Suprapubic skin (tissue), 4 donors: ENCODE data around the gene PTF1A. TPM values are rescaled to one million over a fixed set of nuclear protein-coding genes. Genes with fewer than 3 reads are reported as not detected.
A peak's percentile ranks its signal among the peaks of the same experiment; 100 is the strongest.

ENCODE experiments used
- DNase-seq, 2 donors: peaks; one replicate each; pipeline ENCODE4 v3.0.0-alpha.2; 2019; ENCODE audit warnings: low spot score in 2 of 2
- H3K27ac ChIP-seq: fragments of 200-600 bp; sonication (generic); one replicate; pipeline ENCODE4 v1.5.1; 2019
- H3K27me3 ChIP-seq: fragments of 200-600 bp; sonication (generic); one replicate; pipeline ENCODE4 v1.5.1; 2019
- H3K36me3 ChIP-seq: fragments of 200-600 bp; sonication (generic); one replicate; pipeline ENCODE4 v1.5.1; 2019
- H3K4me1 ChIP-seq: fragments of 200-600 bp; sonication (generic); one replicate; pipeline ENCODE4 v1.5.1; 2019
- H3K4me3 ChIP-seq: fragments of 200-600 bp; sonication (generic); one replicate; pipeline ENCODE4 v1.5.1; 2019; ENCODE audit warnings: mild to moderate bottlenecking
- H3K9me3 ChIP-seq: fragments of 200-600 bp; sonication (generic); one replicate; pipeline ENCODE4 v1.5.1; 2019
- CTCF ChIP-seq, 2 donors: fragments of 200-600 bp in 1 of 2; fragments of 450-650 bp in 1 of 2; sonication (generic) in 1 of 2; IDR thresholded peaks; one replicate each; pipeline ENCODE4 v1.5.1; 2016 to 2019; ENCODE audit warnings: antibody characterized with exemption in 2 of 2, mild to moderate bottlenecking in 1 of 2, moderate library complexity in 1 of 2
- EP300 ChIP-seq: sonication (generic); formaldehyde crosslinking; IDR thresholded peaks from one replicate; pipeline ENCODE4 v1.6.1; 2017; ENCODE audit warnings: antibody characterized with exemption
- POLR2A ChIP-seq, 2 donors: fragments of 450-650 bp; IDR thresholded peaks; one replicate each; pipeline ENCODE4 v1.6.1; 2017; ENCODE audit warnings: antibody characterized with exemption in 2 of 2, mild to moderate bottlenecking in 2 of 2, moderate library complexity in 2 of 2
- POLR2AphosphoS5 ChIP-seq, 3 donors: sonication (generic); formaldehyde crosslinking; IDR thresholded peaks; one replicate each; pipeline ENCODE4 v1.6.1; 2017; ENCODE audit warnings: antibody characterized with exemption in 3 of 3
- WGBS: methylation state at CpG from one replicate; pipeline ENCODE4 v1.1.5; 2018; 5-methylcytosine and 5-hydroxymethylcytosine counted together
- total RNA-seq, 4 donors: library from RNA; depleted of rRNA; stranded (reverse); fragments of >200 nt; gene quantifications; one replicate each; pipeline ENCODE4 v1.1.0, GENCODE V29; 2016

Gene PTF1A
- total RNA-seq, 4 donors from 2014 or later = not detected

GRCh38 chr10:23186697-23187096 is 5.4 kb upstream of the PTF1A start:
- H3K4me1 ChIP-seq = peaks cover 3% of the 10 kb centered on the region
- no peaks in the 10 kb centered on the region for H3K36me3 ChIP-seq
- 35% methylated on average over 5 of the region's 5 CpGs for WGBS
- no peak for TF ChIP-seq EP300
- TF ChIP-seq CTCF (IDR thresholded peaks at IDR 0.05) = no peak
- no peak for TF ChIP-seq POLR2A (IDR thresholded peaks at IDR 0.05)
- no peak for TF ChIP-seq POLR2AphosphoS5 (IDR thresholded peaks at IDR 0.05)
- DNase-seq = no peak
- H3K4me3 ChIP-seq = no peak overlapping the region
- peaks cover 85% of the 10 kb centered on the region for H3K27me3 ChIP-seq
- no peak overlapping the region for H3K27ac ChIP-seq
- no peaks in the 10 kb centered on the region for H3K9me3 ChIP-seq

GRCh38 chr10:23187155-23187554 is 5.0 kb upstream of the PTF1A start:
- TF ChIP-seq POLR2A (IDR thresholded peaks at IDR 0.05) (no peak), POLR2AphosphoS5 (IDR thresholded peaks at IDR 0.05) (no peak), EP300 (no peak), CTCF (IDR thresholded peaks at IDR 0.05) (no peak)
- Histone ChIP-seq H3K4me3 (no peak overlapping the region), H3K36me3 (no peaks in the 10 kb centered on the region), H3K9me3 (no peaks in the 10 kb centered on the region), H3K4me1 (peaks cover 8% of the 10 kb centered on the region), H3K27ac (no peak overlapping the region), H3K27me3 (peaks cover 89% of the 10 kb centered on the region)
- WGBS = 75% methylated on average over 1 of the region's 1 CpG
- DNase-seq = no peak

GRCh38 chr10:23189024-23189423 is 3.1 kb upstream of the PTF1A start:
- Histone ChIP-seq H3K4me1 (peaks cover 13% of the 10 kb centered on the region), H3K36me3 (no peaks in the 10 kb centered on the region), H3K4me3 (no peak overlapping the region), H3K27ac (no peak overlapping the region), H3K27me3 (peaks cover 93% of the 10 kb centered on the region), H3K9me3 (no peaks in the 10 kb centered on the region)
- 15% methylated on average over 5 of the region's 5 CpGs for WGBS
- TF ChIP-seq POLR2AphosphoS5 (IDR thresholded peaks at IDR 0.05) (no peak), POLR2A (IDR thresholded peaks at IDR 0.05) (no peak), CTCF (IDR thresholded peaks at IDR 0.05) (no peak), EP300 (no peak)
- no peak for DNase-seq

GRCh38 chr10:23190872-23191763 is 994 bp upstream of the PTF1A start:
- TF ChIP-seq EP300 (no peak), POLR2AphosphoS5 (IDR thresholded peaks at IDR 0.05) (no peak), POLR2A (IDR thresholded peaks at IDR 0.05) (no peak), CTCF (IDR thresholded peaks at IDR 0.05) (no peak)
- H3K27ac ChIP-seq = no peak overlapping the region
- H3K4me1 ChIP-seq = peaks cover 21% of the 10 kb centered on the region
- H3K9me3 ChIP-seq = no peaks in the 10 kb centered on the region
- no peak overlapping the region for H3K4me3 ChIP-seq
- H3K27me3 ChIP-seq = peaks cover 100% of the 10 kb centered on the region
- DNase-seq = no peak
- H3K36me3 ChIP-seq = no peaks in the 10 kb centered on the region
- 2% methylated on average over 36 of the region's 36 CpGs for WGBS

GRCh38 chr10:23192712-23193434 is 761 bp downstream of the PTF1A start:
- Histone ChIP-seq H3K27me3 (peaks cover 100% of the 10 kb centered on the region), H3K27ac (no peak overlapping the region), H3K4me1 (peaks cover 21% of the 10 kb centered on the region), H3K9me3 (no peaks in the 10 kb centered on the region), H3K4me3 (peak overlapping the region; percentile 23), H3K36me3 (no peaks in the 10 kb centered on the region)
- no peak for TF ChIP-seq POLR2AphosphoS5 (IDR thresholded peaks at IDR 0.05)
- no peak for TF ChIP-seq EP300
- no peak for TF ChIP-seq CTCF (IDR thresholded peaks at IDR 0.05)
- TF ChIP-seq POLR2A (IDR thresholded peaks at IDR 0.05) = no peak
- DNase-seq = no peak
- WGBS = 5% methylated on average over 36 of the region's 100 CpGs
